ENCODE data around the gene VDR.

Gene VDR

DNA sequence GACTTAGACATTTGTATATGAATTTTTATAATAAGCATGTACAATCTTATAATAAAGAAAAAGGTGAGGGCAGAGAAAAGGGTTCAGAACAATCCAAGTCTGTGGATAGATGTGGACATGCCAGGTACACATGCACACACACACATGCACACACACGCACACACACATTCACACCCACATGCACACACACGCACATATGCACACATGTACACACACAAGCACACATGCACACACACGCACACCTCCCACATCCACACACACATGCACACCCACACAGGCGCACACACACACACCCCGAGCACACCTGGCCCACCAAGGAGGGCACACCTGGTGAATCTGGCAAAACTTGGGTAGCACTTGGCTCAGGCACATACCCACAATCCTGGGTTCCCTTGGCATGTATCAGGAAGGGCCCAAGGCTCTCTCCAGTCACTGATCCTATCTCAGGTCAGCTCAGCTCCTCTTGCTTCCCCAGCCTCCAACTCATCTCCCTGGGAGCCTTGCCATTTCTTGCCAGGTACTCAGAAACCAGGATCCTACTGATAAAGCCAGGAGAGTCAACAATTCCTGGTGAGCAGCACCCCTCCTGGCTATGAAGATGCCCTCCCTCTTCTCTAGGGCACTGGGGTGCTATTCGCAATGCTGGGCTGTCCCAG, 40.0 kb upstream of the VDR start:
- no peak overlapping the region for H2AK5ac ChIP-seq (ENCODE audit: low read length, severe bottlenecking)
- H3K4me1 ChIP-seq (ENCODE audit: control insufficient read depth, insufficient read depth, low read depth, low read length) = peaks cover 28% of the 10 kb centered on the region
- no peak overlapping the region for H4K91ac ChIP-seq (ENCODE audit: low read length)
- no peak overlapping the region for H3K27ac ChIP-seq (ENCODE audit: low read length, poor library complexity, severe bottlenecking)
- H3K4ac ChIP-seq (ENCODE audit: low read depth in 1 of 2, low read length in 2 of 2) = no peak overlapping the region
- no peak overlapping the region for H2AFZ ChIP-seq (ENCODE audit: low read depth, low read length)
- no peaks in the 10 kb centered on the region for H3K9me3 ChIP-seq (ENCODE audit: control insufficient read depth, low read length)
- H3K23ac ChIP-seq (ENCODE audit: low read length in 2 of 2) = no peak overlapping the region
- H2BK12ac ChIP-seq (ENCODE audit: low read length in 2 of 2) = no peak overlapping the region
- H3K79me1 ChIP-seq (replicated peaks; ENCODE audit: low read length, poor library complexity, severe bottlenecking) = no peaks in the 10 kb centered on the region
- H3K36me3 ChIP-seq (ENCODE audit: control insufficient read depth in 1 of 2, insufficient read depth in 2 of 2, low read depth in 1 of 2, low read length in 2 of 2) = no peaks in the 10 kb centered on the region
- WGBS = 73% methylated on average over 6 of the region's 6 CpGs
- H3K18ac ChIP-seq (ENCODE audit: low read depth in 1 of 2, low read length in 2 of 2) = no peak overlapping the region
- H3K9ac ChIP-seq (ENCODE audit: low read length) = no peak overlapping the region
- no peak overlapping the region for H3K4me2 ChIP-seq (ENCODE audit: low read length, poor library complexity, severe bottlenecking)
- no peak overlapping the region for H2BK120ac ChIP-seq (ENCODE audit: low read depth, low read length)
- peaks cover 7 to 25% of the 10 kb centered on the region in 2 experiments for H3K27me3 ChIP-seq (ENCODE audit: control insufficient read depth in 1 of 2, insufficient read depth in 1 of 2, low read length in 2 of 2)
- no peak overlapping the region for H4K8ac ChIP-seq (ENCODE audit: low read length)
- no peak overlapping the region for H2BK5ac ChIP-seq (ENCODE audit: low read depth, low read length, poor library complexity, severe bottlenecking)
- no peak overlapping the region for H3K4me3 ChIP-seq (ENCODE audit: insufficient read depth in 1 of 2, low read depth in 1 of 2, low read length in 2 of 2)
- DNase-seq = no peak
- no peak overlapping the region for H2BK15ac ChIP-seq (ENCODE audit: low read depth, poor library complexity, severe bottlenecking)
- H3K14ac ChIP-seq (ENCODE audit: low read length in 2 of 2) = no peak overlapping the region

- no peak overlapping the region for H3K4me2 ChIP-seq (ENCODE audit: low read length, poor library complexity, severe bottlenecking)
- no peaks in the 10 kb centered on the region for H3K36me3 ChIP-seq (ENCODE audit: control insufficient read depth in 1 of 2, insufficient read depth in 2 of 2, low read depth in 1 of 2, low read length in 2 of 2)
- no peak overlapping the region for H2AK5ac ChIP-seq (ENCODE audit: low read length, severe bottlenecking)
- no peak overlapping the region for H3K27ac ChIP-seq (ENCODE audit: low read length, poor library complexity, severe bottlenecking)
- no peak overlapping the region for H3K18ac ChIP-seq (ENCODE audit: low read depth in 1 of 2, low read length in 2 of 2)
- H3K79me1 ChIP-seq (replicated peaks; ENCODE audit: low read length, poor library complexity, severe bottlenecking) = no peaks in the 10 kb centered on the region
- H3K27me3 ChIP-seq (ENCODE audit: control insufficient read depth in 1 of 2, insufficient read depth in 1 of 2, low read length in 2 of 2) = peaks cover 7 to 25% of the 10 kb centered on the region in 2 experiments
- H4K8ac ChIP-seq (ENCODE audit: low read length) = no peak overlapping the region
- H3K9me3 ChIP-seq (ENCODE audit: control insufficient read depth, low read length) = no peaks in the 10 kb centered on the region
- H2BK12ac ChIP-seq (ENCODE audit: low read length in 2 of 2) = no peak overlapping the region
- no peak overlapping the region for H2AFZ ChIP-seq (ENCODE audit: low read depth, low read length)
- H3K4me3 ChIP-seq (ENCODE audit: insufficient read depth in 1 of 2, low read depth in 1 of 2, low read length in 2 of 2) = no peak overlapping the region
- WGBS = 93% methylated on average over 11 of the region's 12 CpGs
- DNase-seq = no peak
- no peak overlapping the region for H3K9ac ChIP-seq (ENCODE audit: low read length)
- H3K4me1 ChIP-seq (ENCODE audit: control insufficient read depth, insufficient read depth, low read depth, low read length) = peaks cover 27% of the 10 kb centered on the region
- peak overlapping the region in 1 of 2 experiments; percentile 24 for H3K4ac ChIP-seq (ENCODE audit: low read depth in 1 of 2, low read length in 2 of 2)
- peak overlapping the region; percentile 70 for H2BK15ac ChIP-seq (ENCODE audit: low read depth, poor library complexity, severe bottlenecking)
- no peak overlapping the region for H2BK5ac ChIP-seq (ENCODE audit: low read depth, low read length, poor library complexity, severe bottlenecking)
- H3K14ac ChIP-seq (ENCODE audit: low read length in 2 of 2) = no peak overlapping the region
- no peak overlapping the region for H2BK120ac ChIP-seq (ENCODE audit: low read depth, low read length)
- peak overlapping the region; percentile 88 for H4K91ac ChIP-seq (ENCODE audit: low read length)
- no peak overlapping the region for H3K23ac ChIP-seq (ENCODE audit: low read length in 2 of 2)
These were observed 39.0 kb upstream of the VDR start for GRCh38 chr12:47943623-47944340.

DNA sequence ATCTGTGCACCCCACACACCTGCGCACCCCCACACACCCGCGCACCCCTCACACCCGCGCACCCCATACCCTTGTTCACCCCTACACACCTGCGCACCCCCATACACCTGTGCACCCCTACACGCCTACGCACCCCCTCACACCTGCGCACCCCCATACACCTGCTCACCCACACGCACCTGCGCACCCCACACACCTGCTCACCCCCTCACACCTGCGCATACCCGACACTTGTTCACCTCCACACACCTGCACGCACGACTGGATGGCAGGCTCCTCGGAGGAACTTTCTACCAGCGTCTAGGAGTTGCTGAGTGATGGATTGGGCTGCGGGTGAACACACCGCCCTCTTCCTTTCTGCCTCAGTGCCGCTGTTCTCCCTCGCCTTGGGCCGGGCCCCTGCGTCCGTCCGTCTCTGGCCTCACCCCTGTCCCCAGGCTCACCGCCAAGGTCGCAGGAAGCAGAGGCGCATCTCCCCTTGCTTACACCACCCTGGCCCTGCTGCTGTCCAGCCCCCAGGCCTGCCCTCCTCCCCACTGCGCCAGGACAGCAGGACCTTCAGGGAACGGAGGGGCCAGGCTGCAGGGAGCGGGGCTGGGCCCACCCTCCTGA, 37.9 kb upstream of the VDR start:
- Histone ChIP-seq H2BK15ac (ENCODE audit: low read depth, poor library complexity, severe bottlenecking) (no peak overlapping the region), H3K9me3 (ENCODE audit: control insufficient read depth, low read length) (no peaks in the 10 kb centered on the region)

More for the DNA sequence above, 37.9 kb upstream of the VDR start:
- H2AK5ac ChIP-seq (ENCODE audit: low read length, severe bottlenecking) = no peak overlapping the region
- no peak overlapping the region for H3K9ac ChIP-seq (ENCODE audit: low read length)
- H3K18ac ChIP-seq (ENCODE audit: low read depth in 1 of 2, low read length in 2 of 2) = peak overlapping the region in 1 of 2 experiments; percentile 58
- no peak overlapping the region for H2AFZ ChIP-seq (ENCODE audit: low read depth, low read length)
- H2BK120ac ChIP-seq (ENCODE audit: low read depth, low read length) = no peak overlapping the region
- H3K4ac ChIP-seq (ENCODE audit: low read depth in 1 of 2, low read length in 2 of 2) = no peak overlapping the region
- no peak overlapping the region for H3K4me2 ChIP-seq (ENCODE audit: low read length, poor library complexity, severe bottlenecking)
- peaks cover 29% of the 10 kb centered on the region for H3K4me1 ChIP-seq (ENCODE audit: control insufficient read depth, insufficient read depth, low read depth, low read length)
- no peak overlapping the region for H2BK12ac ChIP-seq (ENCODE audit: low read length in 2 of 2)
- peak overlapping the region in 1 of 2 experiments; percentile 75 for H3K14ac ChIP-seq (ENCODE audit: low read length in 2 of 2)
- DNase-seq = no peak
- H3K27me3 ChIP-seq (ENCODE audit: control insufficient read depth in 1 of 2, insufficient read depth in 1 of 2, low read length in 2 of 2) = peaks cover 7 to 25% of the 10 kb centered on the region in 2 experiments
- peak overlapping the region in 1 of 2 experiments; percentile 17 for H3K4me3 ChIP-seq (ENCODE audit: insufficient read depth in 1 of 2, low read depth in 1 of 2, low read length in 2 of 2)
- no peak overlapping the region for H3K23ac ChIP-seq (ENCODE audit: low read length in 2 of 2)
- WGBS = 75% methylated on average over 30 of the region's 31 CpGs
- peak overlapping the region; percentile 87 for H4K91ac ChIP-seq (ENCODE audit: low read length)
- H2BK5ac ChIP-seq (ENCODE audit: low read depth, low read length, poor library complexity, severe bottlenecking) = no peak overlapping the region
- H3K36me3 ChIP-seq (ENCODE audit: control insufficient read depth in 1 of 2, insufficient read depth in 2 of 2, low read depth in 1 of 2, low read length in 2 of 2) = no peaks in the 10 kb centered on the region
- H3K27ac ChIP-seq (ENCODE audit: low read length, poor library complexity, severe bottlenecking) = no peak overlapping the region
- H3K79me1 ChIP-seq (replicated peaks; ENCODE audit: low read length, poor library complexity, severe bottlenecking) = no peaks in the 10 kb centered on the region
- H4K8ac ChIP-seq (ENCODE audit: low read length) = peak overlapping the region; percentile 68
